Uterus (tissue), 4 donors: ENCODE data around the gene BIRC5. TPM values are rescaled to one million over a fixed set of nuclear protein-coding genes. Genes with fewer than 3 reads are reported as not detected.

ENCODE experiments used
- DNase-seq, 2 donors: peaks; one replicate each; pipeline ENCODE4 v3.0.0-alpha.2; 2019 to 2020
- H3K27ac ChIP-seq, 2 donors: fragments of 200-600 bp; sonication (generic); 1 replicate in 1 of 2; 2 replicates in 1 of 2; pipeline ENCODE4 v1.5.1; 2016 to 2018
- H3K27me3 ChIP-seq, 2 donors: fragments of 200-600 bp; sonication (generic); one replicate each; pipeline ENCODE4 v1.5.1; 2018 to 2019; ENCODE audit warnings: control low read depth in 1 of 2
- H3K36me3 ChIP-seq, 2 donors: fragments of 200-600 bp; sonication (generic); one replicate each; pipeline ENCODE4 v1.5.1; 2019; ENCODE audit warnings: control low read depth in 1 of 2
- H3K4me1 ChIP-seq, 2 donors: fragments of 200-600 bp; sonication (generic); one replicate each; pipeline ENCODE4 v1.5.1; 2018 to 2019; ENCODE audit warnings: control low read depth in 1 of 2
- H3K4me3 ChIP-seq, 2 donors: fragments of 200-600 bp; sonication (generic); 1 replicate in 1 of 2; 2 replicates in 1 of 2; pipeline ENCODE4 v1.5.1; 2018 to 2019; ENCODE audit warnings: mild to moderate bottlenecking in 1 of 2
- H3K9me3 ChIP-seq, 2 donors: fragments of 200-600 bp; sonication (generic); one replicate each; pipeline ENCODE4 v1.5.1; 2019; ENCODE audit warnings: control low read depth in 1 of 2
- POLR2A ChIP-seq, 2 donors: fragments of 450-650 bp; IDR thresholded peaks; one replicate each; pipeline ENCODE4 v1.6.1; 2016; ENCODE audit warnings: antibody characterized with exemption in 2 of 2, mild to moderate bottlenecking in 1 of 2, moderate library complexity in 1 of 2
- intact Hi-C: fragments of 100-400 bp; cut with DNase I; formaldehyde crosslinking; loops from one replicate; pipeline ENCODE4 v1.15.1; 2023; ENCODE audit warnings: low total_unique reads
- total RNA-seq, 4 donors: library from RNA; depleted of rRNA in 3 of 4; stranded (reverse); fragments of >200 nt in 3 of 4; gene quantifications; one replicate each; pipeline versions ENCODE4 v1.1.0 to v1.2.4, GENCODE V29; 2014 to 2023
- TF ChIP-seq, protein P1 (sequence below), 4 experiments: fragments of 200-600 bp in 2 of 4; fragments of 450-650 bp in 2 of 4; sonication (generic) in 2 of 4; IDR thresholded peaks; one replicate each; pipeline ENCODE4 v1.5.1; 2016 to 2019; ENCODE audit warnings: antibody characterized with exemption in 4 of 4, mild to moderate bottlenecking in 2 of 4, moderate library complexity in 1 of 4
- donor health status: DM: yes; HTN: yes; CAD: no.

Gene BIRC5
- total RNA-seq, 4 donors from 2014 or later: 26.3 to 29.7 TPM; not detected in 2

- H3K27me3 ChIP-seq: peaks cover 0 to 11% of the 10 kb centered on the region in 2 donors
- no peak overlapping the region for H3K4me3 ChIP-seq
- H3K36me3 ChIP-seq: no peaks in the 10 kb centered on the region
- H3K27ac ChIP-seq: no peak overlapping the region
- intact Hi-C loops: no loop called here
- TF ChIP-seq, protein P1, sequence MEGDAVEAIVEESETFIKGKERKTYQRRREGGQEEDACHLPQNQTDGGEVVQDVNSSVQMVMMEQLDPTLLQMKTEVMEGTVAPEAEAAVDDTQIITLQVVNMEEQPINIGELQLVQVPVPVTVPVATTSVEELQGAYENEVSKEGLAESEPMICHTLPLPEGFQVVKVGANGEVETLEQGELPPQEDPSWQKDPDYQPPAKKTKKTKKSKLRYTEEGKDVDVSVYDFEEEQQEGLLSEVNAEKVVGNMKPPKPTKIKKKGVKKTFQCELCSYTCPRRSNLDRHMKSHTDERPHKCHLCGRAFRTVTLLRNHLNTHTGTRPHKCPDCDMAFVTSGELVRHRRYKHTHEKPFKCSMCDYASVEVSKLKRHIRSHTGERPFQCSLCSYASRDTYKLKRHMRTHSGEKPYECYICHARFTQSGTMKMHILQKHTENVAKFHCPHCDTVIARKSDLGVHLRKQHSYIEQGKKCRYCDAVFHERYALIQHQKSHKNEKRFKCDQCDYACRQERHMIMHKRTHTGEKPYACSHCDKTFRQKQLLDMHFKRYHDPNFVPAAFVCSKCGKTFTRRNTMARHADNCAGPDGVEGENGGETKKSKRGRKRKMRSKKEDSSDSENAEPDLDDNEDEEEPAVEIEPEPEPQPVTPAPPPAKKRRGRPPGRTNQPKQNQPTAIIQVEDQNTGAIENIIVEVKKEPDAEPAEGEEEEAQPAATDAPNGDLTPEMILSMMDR (IDR thresholded peaks at IDR 0.05): no peak
- no peak for TF ChIP-seq POLR2A (IDR thresholded peaks at IDR 0.05)
- DNase-seq: no peak
- no peaks in the 10 kb centered on the region for H3K4me1 ChIP-seq
- no peaks in the 10 kb centered on the region for H3K9me3 ChIP-seq
Measured at GRCh38 chr17:78266231-78266631, 52.2 kb downstream of the BIRC5 start.

DNA sequence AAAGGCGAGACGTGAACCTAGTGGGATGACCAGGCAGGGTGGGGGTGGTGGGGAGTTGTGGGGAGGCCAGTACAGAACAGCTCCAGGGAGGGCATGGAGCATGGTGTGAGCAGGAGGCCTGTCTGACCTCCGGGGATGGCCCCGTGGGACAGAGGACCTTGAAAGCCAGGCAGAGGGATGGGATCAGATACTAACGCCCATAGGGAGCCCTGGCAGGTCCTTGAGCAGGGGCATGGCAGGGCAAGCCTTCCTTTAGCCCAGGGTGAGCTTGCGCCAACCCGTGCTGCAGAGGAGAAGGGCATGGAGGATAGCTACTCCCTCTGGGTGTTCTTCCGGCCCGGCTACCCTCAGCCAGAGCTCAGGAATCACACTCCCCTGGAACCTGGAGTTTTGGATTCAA lies 52.7 kb downstream of the BIRC5 start:
- no peak for TF ChIP-seq POLR2A (IDR thresholded peaks at IDR 0.05)
- TF ChIP-seq, protein P1 (IDR thresholded peaks at IDR 0.05): no peak
- no peak overlapping the region for H3K27ac ChIP-seq
- peaks cover 0 to 11% of the 10 kb centered on the region in 2 donors for H3K27me3 ChIP-seq
- no peak for DNase-seq
- H3K4me3 ChIP-seq: no peak overlapping the region
- H3K4me1 ChIP-seq: no peaks in the 10 kb centered on the region
- intact Hi-C loops: no loop called here
- H3K36me3 ChIP-seq: no peaks in the 10 kb centered on the region
- no peaks in the 10 kb centered on the region for H3K9me3 ChIP-seq

DNA sequence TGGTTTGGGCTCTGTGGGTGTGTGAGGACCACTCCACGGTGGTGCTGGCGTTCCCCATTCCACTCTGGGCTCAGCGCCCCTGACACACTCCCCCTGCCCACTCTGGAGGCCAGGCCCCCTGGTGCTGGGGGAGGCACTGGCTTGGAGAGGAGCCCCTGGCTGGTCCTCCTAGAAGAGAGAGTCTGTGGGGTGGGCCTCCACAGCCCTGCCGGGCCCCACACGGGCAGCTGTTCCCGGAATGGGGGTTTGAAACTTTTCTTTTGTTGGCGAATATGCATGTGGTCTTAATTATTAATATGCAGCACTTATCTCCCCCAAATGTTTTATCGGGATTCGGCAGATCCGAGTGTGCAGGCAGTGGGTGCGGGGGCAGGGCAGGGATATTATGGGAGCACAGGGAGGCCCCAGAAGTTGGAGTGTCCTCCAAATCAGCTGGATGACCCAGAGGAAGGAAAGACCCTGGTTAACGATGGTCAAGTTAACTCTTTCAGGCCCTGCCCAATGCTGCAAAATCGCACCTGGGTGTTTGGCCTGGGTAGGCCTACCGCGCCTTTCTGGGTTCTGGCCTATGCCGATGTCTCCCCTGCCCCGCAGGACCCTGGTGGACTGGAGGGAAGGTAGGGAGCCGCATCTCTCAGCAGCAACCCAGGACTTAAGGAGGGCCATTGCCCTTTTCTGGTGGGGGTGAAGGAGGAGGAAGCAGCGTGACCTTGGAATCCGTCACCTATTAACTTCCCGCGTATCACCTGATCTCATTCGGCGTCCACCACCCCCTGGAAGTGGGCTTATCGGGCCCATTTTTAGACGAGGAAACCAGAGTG lies 53.4 kb downstream of the BIRC5 start:
- Histone ChIP-seq H3K27ac (no peak overlapping the region), H3K36me3 (no peaks in the 10 kb centered on the region), H3K27me3 (peaks cover 0 to 11% of the 10 kb centered on the region in 2 donors), H3K9me3 (no peaks in the 10 kb centered on the region), H3K4me1 (no peaks in the 10 kb centered on the region), H3K4me3 (no peak overlapping the region)
- DNase-seq: no peak
- no peak for TF ChIP-seq POLR2A (IDR thresholded peaks at IDR 0.05)
- TF ChIP-seq, protein P1 (IDR thresholded peaks at IDR 0.05): no peak
- intact Hi-C loops: no loop called here

- no peak overlapping the region for H3K27ac ChIP-seq
- no peaks in the 10 kb centered on the region for H3K9me3 ChIP-seq
- DNase-seq: no peak
- H3K4me3 ChIP-seq: no peak overlapping the region
- H3K36me3 ChIP-seq: no peaks in the 10 kb centered on the region
- no peaks in the 10 kb centered on the region for H3K4me1 ChIP-seq
- TF ChIP-seq, protein P1 (IDR thresholded peaks at IDR 0.05): no peak
- no peak for TF ChIP-seq POLR2A (IDR thresholded peaks at IDR 0.05)
- peaks cover 0 to 11% of the 10 kb centered on the region in 2 donors for H3K27me3 ChIP-seq
- intact Hi-C loops: no loop called here
Measured at GRCh38 chr17:78268191-78268874, 54.3 kb downstream of the BIRC5 start.
